BLaER1 treated with 17β-estradiol and CSF1 and Interleukin-3, amounts not matched to agents 10 nM and 100 nM (cell line): ENCODE measurements around the gene ANAPC15.

ENCODE experiments used
- H3K27ac ChIP-seq, 11 experiments: shearing (Covaris generic); formaldehyde crosslinking; 2 replicates each; pipeline ENCODE4 v1.8.1; 2022
- H3K27me3 ChIP-seq, 11 experiments: shearing (Covaris generic); formaldehyde crosslinking; 2 replicates each; pipeline ENCODE4 v1.8.1; 2022
- H3K36me3 ChIP-seq, 11 experiments: shearing (Covaris generic); formaldehyde crosslinking; 2 replicates each; pipeline ENCODE4 v1.8.1; 2022
- H3K4me1 ChIP-seq, 10 experiments: shearing (Covaris generic); formaldehyde crosslinking; 2 replicates each; pipeline ENCODE4 v1.8.1; 2022
- H3K4me2 ChIP-seq, 11 experiments: shearing (Covaris generic); formaldehyde crosslinking; 2 replicates each; pipeline ENCODE4 v1.8.1; 2022
- H3K4me3 ChIP-seq, 10 experiments: shearing (Covaris generic); formaldehyde crosslinking; 2 replicates each; pipeline ENCODE4 v1.8.1; 2022
- H3K9ac ChIP-seq, 11 experiments: shearing (Covaris generic); formaldehyde crosslinking; 2 replicates each; pipeline ENCODE4 v1.8.1; 2022
- H3K9me3 ChIP-seq, 11 experiments: shearing (Covaris generic); formaldehyde crosslinking; replicated peaks in 1 of 11; 2 replicates each; pipeline ENCODE4 v1.8.1; 2022
- H4K20me1 ChIP-seq, 11 experiments: shearing (Covaris generic); formaldehyde crosslinking; 2 replicates each; pipeline ENCODE4 v1.8.1; 2022
- Cebpa-rat ChIP-seq, 11 experiments: shearing (Covaris generic); IDR thresholded peaks; 2 replicates each; pipeline ENCODE4 v1.8.1; 2022

ANAPC15 gene

GRCh38 chr11:72100462-72100861 lies 12.0 kb downstream of the ANAPC15 start:
- H3K9ac ChIP-seq: peak overlapping the region; percentile 1 to 99 (median 30); a peak in 12 of 22 replicates
- peaks cover 0 to 38% (median 17%) of the 10 kb centered on the region in 11 experiments; a peak in 12 of 22 replicates for H4K20me1 ChIP-seq
- peaks cover 23 to 53% (median 36%) of the 10 kb centered on the region in 10 experiments for H3K4me1 ChIP-seq
- H3K9me3 ChIP-seq: peaks cover 0 to 6% (median 0%) of the 10 kb centered on the region in 11 experiments; a peak in 3 of 22 replicates
- H3K4me2 ChIP-seq: peak overlapping the region in 10 of 11 experiments; percentile 50 to 100 (median 94); a peak in 20 of 22 replicates
- peak overlapping the region in 3 of 10 experiments; percentile 17 to 92 (median 88); a peak in 2 of 20 replicates for H3K4me3 ChIP-seq
- no peak for TF ChIP-seq Cebpa-rat (IDR thresholded peaks at IDR 0.05)
- H3K27ac ChIP-seq: peak overlapping the region in 10 of 11 experiments; percentile 11 to 98 (median 52); a peak in 18 of 22 replicates
- peaks cover 44 to 69% (median 53%) of the 10 kb centered on the region in 11 experiments for H3K36me3 ChIP-seq
- no peaks in the 10 kb centered on the region for H3K27me3 ChIP-seq

- Histone ChIP-seq H3K27me3 (no peaks in the 10 kb centered on the region), H4K20me1 (peaks cover 0 to 42% (median 17%) of the 10 kb centered on the region in 11 experiments; a peak in 12 of 22 replicates), H3K9me3 (peaks cover 0 to 6% (median 0%) of the 10 kb centered on the region in 11 experiments; a peak in 3 of 22 replicates), H3K4me3 (peak overlapping the region in 3 of 10 experiments; percentile 5 to 92 (median 88); a peak in 2 of 20 replicates), H3K4me2 (peak overlapping the region in 10 of 11 experiments; percentile 50 to 100 (median 94); a peak in 18 of 22 replicates), H3K9ac (peak overlapping the region in 9 of 11 experiments; percentile 1 to 99 (median 30); a peak in 10 of 22 replicates), H3K4me1 (peaks cover 23 to 53% (median 36%) of the 10 kb centered on the region in 10 experiments), H3K27ac (peak overlapping the region in 10 of 11 experiments; percentile 11 to 98 (median 52); a peak in 17 of 22 replicates), H3K36me3 (peaks cover 48 to 70% (median 58%) of the 10 kb centered on the region in 11 experiments)
- TF ChIP-seq Cebpa-rat (IDR thresholded peaks at IDR 0.05): no peak
These were observed 12.5 kb downstream of the ANAPC15 start for GRCh38 chr11:72100009-72100408.

- peak overlapping the region in 3 of 11 experiments; percentile 80 to 100 (median 96); a peak in 5 of 22 replicates for H3K4me2 ChIP-seq
- H3K4me1 ChIP-seq: peaks cover 20 to 46% (median 33%) of the 10 kb centered on the region in 10 experiments
- H3K9me3 ChIP-seq: peaks cover 0 to 2% (median 0%) of the 10 kb centered on the region in 11 experiments; a peak in 3 of 22 replicates
- peak overlapping the region in 4 of 11 experiments; percentile 27 to 97 (median 69); a peak in 5 of 22 replicates for H3K9ac ChIP-seq
- peaks cover 60 to 83% (median 69%) of the 10 kb centered on the region in 11 experiments for H3K36me3 ChIP-seq
- H3K27me3 ChIP-seq: no peaks in the 10 kb centered on the region
- peak overlapping the region in 2 of 11 experiments; percentile 55 to 97; a peak in 1 of 22 replicates for H3K27ac ChIP-seq
- TF ChIP-seq Cebpa-rat (IDR thresholded peaks at IDR 0.05): no peak
- H4K20me1 ChIP-seq: peaks cover 0 to 45% (median 17%) of the 10 kb centered on the region in 11 experiments; a peak in 12 of 22 replicates
- H3K4me3 ChIP-seq: no peak overlapping the region
These were observed 13.8 kb downstream of the ANAPC15 start for GRCh38 chr11:72098741-72099140.

DNA sequence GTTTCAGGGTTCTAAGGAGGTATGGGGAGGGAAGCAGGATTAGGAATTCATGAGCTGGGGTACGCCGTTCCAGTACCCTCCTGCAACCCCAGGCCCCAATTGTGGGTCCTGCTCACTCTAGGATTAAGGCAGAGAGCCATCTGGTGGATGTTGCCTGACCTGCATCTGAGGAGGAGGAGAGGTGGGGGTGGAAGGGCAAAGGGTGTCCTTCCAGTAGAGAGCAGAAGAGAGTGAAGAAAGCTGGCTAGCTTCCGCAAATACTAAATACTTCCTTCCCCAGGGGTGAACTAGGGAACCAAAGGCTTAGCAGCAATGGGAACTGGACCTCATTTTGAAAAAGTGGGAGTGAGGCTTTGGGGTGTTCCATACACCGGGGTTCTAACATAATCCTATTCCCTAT lies 21.2 kb downstream of the ANAPC15 start:
- no peaks in the 10 kb centered on the region for H3K27me3 ChIP-seq
- H3K4me3 ChIP-seq: no peak overlapping the region
- peak overlapping the region in 5 of 11 experiments; percentile 9 to 35 (median 15); a peak in 4 of 22 replicates for H3K9ac ChIP-seq
- H4K20me1 ChIP-seq: peaks cover 0 to 9% (median 0%) of the 10 kb centered on the region in 11 experiments; a peak in 2 of 22 replicates
- H3K36me3 ChIP-seq: peaks cover 55 to 77% (median 65%) of the 10 kb centered on the region in 11 experiments
- no peak for TF ChIP-seq Cebpa-rat (IDR thresholded peaks at IDR 0.05)
- no peaks in the 10 kb centered on the region for H3K9me3 ChIP-seq
- H3K4me1 ChIP-seq: peaks cover 7 to 38% (median 12%) of the 10 kb centered on the region in 10 experiments; a peak in 19 of 20 replicates
- H3K27ac ChIP-seq: peak overlapping the region; percentile 44 to 60 (median 52); a peak in 19 of 22 replicates
- peak overlapping the region; percentile 18 to 83 (median 49); a peak in 21 of 22 replicates for H3K4me2 ChIP-seq

DNA sequence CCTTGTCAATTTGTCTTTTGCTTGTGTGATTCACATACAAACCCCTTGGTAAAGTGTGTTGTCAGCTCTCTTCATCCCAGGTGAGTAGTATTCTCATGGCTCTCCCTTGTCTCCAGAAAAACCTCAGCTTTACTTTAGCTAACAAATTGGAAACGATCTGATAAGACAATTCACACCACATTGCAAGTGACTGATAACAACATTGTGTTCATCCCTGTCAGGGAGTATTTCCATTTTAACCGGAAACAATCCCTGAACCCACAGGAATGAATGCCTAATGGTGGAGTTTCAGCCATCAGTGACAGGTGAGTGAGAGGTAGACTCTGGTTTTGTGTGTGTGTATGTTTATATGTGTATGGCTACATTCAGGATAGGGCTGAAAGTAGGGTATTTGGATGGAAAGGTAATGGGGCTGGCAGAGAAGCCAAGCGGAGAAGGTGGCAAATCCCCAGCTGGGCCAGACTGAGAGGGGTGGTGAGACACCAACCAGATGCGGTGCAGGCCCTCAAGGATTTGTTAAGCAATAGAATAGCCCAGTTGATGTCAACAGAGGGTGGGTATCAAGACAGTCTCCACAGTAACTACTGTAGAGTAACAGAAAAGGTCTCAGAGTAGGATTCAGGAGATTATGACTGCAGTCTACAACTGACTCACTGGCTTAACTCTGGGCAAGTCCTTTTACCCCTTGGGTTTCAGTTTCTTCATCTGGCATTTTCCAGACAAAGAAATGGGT lies 24.3 kb downstream of the ANAPC15 start:
- Histone ChIP-seq H3K27ac (no peak overlapping the region), H3K9ac (peak overlapping the region in 3 of 11 experiments; percentile 2 to 42 (median 28); a peak in 2 of 22 replicates), H3K4me2 (no peak overlapping the region), H3K27me3 (no peaks in the 10 kb centered on the region), H3K4me1 (peaks cover 7 to 42% (median 12%) of the 10 kb centered on the region in 10 experiments; a peak in 19 of 20 replicates), H3K4me3 (no peak overlapping the region), H3K36me3 (peaks cover 30 to 61% (median 41%) of the 10 kb centered on the region in 11 experiments; a peak in 21 of 22 replicates), H4K20me1 (no peaks in the 10 kb centered on the region; a peak in 2 of 22 replicates), H3K9me3 (no peaks in the 10 kb centered on the region)
- no peak for TF ChIP-seq Cebpa-rat (IDR thresholded peaks at IDR 0.05)

DNA sequence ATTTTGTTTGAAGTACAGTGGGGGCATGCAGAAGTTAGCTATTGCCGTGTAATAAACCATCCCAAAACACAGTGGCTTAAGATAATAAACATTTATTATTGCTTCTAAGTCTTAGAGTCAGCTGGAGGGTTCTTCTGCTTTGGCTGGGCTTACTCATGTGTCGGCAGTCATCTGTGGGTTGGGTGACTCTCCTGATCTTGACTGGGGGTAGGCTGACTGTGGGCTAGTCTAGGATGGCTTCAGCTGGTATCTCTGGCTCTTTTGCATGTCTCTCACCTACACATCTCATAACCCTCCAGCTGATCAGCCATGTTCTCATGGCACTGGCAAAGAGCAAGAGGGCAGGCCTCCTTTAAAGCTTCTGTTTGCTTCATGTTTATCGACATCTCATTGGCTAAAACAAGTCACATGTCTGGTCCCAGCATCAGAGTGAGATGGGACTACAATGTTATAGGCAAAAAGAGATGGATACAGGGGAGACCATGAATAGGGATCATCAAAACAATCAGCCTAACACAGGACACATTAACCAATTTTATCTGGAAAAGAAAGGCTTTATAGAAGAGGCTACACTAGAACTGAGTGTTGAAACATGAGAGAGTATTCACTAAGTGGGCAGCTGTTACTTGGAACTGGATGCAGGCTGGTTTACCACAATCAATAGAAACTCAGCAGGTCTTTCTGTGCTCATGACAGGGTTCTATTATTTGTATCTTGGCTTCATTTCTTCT lies 26.7 kb downstream of the ANAPC15 start:
- Histone ChIP-seq H3K36me3 (peaks cover 27 to 57% (median 37%) of the 10 kb centered on the region in 11 experiments; a peak in 21 of 22 replicates), H3K4me1 (peaks cover 19 to 42% (median 22%) of the 10 kb centered on the region in 10 experiments), H3K27me3 (no peaks in the 10 kb centered on the region), H3K9me3 (no peaks in the 10 kb centered on the region), H3K4me2 (no peak overlapping the region), H4K20me1 (no peaks in the 10 kb centered on the region; a peak in 2 of 22 replicates), H3K9ac (no peak overlapping the region), H3K4me3 (no peak overlapping the region), H3K27ac (no peak overlapping the region)
- no peak for TF ChIP-seq Cebpa-rat (IDR thresholded peaks at IDR 0.05)

DNA sequence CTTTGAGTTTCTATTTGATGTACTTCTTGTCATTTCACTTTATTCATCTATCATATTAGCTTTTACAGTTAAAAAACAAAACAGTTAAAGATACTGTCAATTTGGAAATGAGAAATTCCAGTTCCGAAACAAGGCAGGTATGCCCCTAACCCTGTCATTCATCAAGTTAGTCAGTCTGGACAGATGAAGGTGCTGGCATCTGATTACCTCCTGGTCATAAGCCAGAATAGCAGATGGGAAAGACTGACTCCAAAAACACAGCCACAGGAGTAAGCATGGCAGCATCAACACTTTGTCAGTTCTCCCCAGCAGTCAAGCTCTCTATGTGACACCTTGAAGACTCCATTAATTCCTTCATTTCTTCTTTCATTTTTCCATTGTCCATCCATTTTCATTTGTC lies 27.5 kb downstream of the ANAPC15 start:
- Histone ChIP-seq H3K4me2 (no peak overlapping the region), H3K9ac (no peak overlapping the region), H3K27me3 (no peaks in the 10 kb centered on the region), H3K36me3 (peaks cover 20 to 49% (median 28%) of the 10 kb centered on the region in 11 experiments; a peak in 21 of 22 replicates), H3K4me3 (no peak overlapping the region), H3K27ac (no peak overlapping the region), H3K4me1 (peaks cover 19 to 37% (median 22%) of the 10 kb centered on the region in 10 experiments), H4K20me1 (peaks cover 0 to under 1% (median 0%) of the 10 kb centered on the region in 11 experiments; a peak in 2 of 22 replicates), H3K9me3 (no peaks in the 10 kb centered on the region)
- no peak for TF ChIP-seq Cebpa-rat (IDR thresholded peaks at IDR 0.05)

GRCh38 chr11:72084076-72084475 lies 28.4 kb downstream of the ANAPC15 start:
- H3K9ac ChIP-seq: no peak overlapping the region
- H3K4me3 ChIP-seq: no peak overlapping the region
- no peaks in the 10 kb centered on the region for H3K27me3 ChIP-seq
- no peak overlapping the region for H3K27ac ChIP-seq
- H3K9me3 ChIP-seq: no peaks in the 10 kb centered on the region
- no peak overlapping the region for H3K4me2 ChIP-seq
- H3K4me1 ChIP-seq: peaks cover 26 to 45% (median 28%) of the 10 kb centered on the region in 10 experiments
- TF ChIP-seq Cebpa-rat (IDR thresholded peaks at IDR 0.05): no peak
- peaks cover 11 to 40% (median 20%) of the 10 kb centered on the region in 11 experiments; a peak in 20 of 22 replicates for H3K36me3 ChIP-seq
- H4K20me1 ChIP-seq: peaks cover 0 to 9% (median 3%) of the 10 kb centered on the region in 11 experiments; a peak in 9 of 22 replicates
